Measurements from ENCODE around the gene SERHL2.
"Not testable (repeated sequence)": the region's sequence is repeated elsewhere in the genome, so short reads cannot be mapped to it uniquely, and the experiment has no call there.

The SERHL2 gene

DNA sequence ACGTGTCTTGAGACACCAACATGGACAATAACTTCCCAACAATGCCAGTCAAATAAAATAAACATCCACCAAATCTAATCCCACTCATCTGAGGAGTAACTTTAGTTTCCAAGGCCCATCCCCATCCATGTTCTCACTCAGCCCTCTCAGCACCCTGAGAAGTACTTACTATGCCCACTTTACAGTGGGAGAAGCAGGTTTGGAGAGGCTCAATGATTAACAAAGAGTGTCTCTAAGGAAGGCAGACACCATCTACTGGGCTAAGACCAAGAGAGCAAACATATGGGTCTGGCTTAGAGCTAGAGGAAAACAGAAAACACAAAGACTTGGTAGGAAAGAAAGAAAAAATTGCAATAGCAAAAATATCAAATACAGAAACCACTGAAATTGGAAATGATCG is 49.7 kb downstream of the SERHL2 start:
- Histone ChIP-seq H3K9me3 (replicated peaks in 1 of 11) (peaks cover 0 to 11% (median 0%) of the 10 kb centered on the region in 11 experiments; a peak in 6 of 22 replicates), H4K20me1 (peaks cover 86 to 100% (median 100%) of the 10 kb centered on the region in 11 experiments), H3K4me3 (no peak overlapping the region), H3K27me3 (no peaks in the 10 kb centered on the region), H3K4me1 (peaks cover 0 to 6% (median 0%) of the 10 kb centered on the region in 10 experiments; a peak in 2 of 20 replicates), H3K36me3 (peaks cover 80 to 100% (median 100%) of the 10 kb centered on the region in 11 experiments), H3K4me2 (no peak overlapping the region), H3K27ac (no peak overlapping the region), H3K9ac (peak overlapping the region in 1 of 11 experiments; percentile 27; a peak in 1 of 22 replicates)
- TF ChIP-seq Cebpa-rat (IDR thresholded peaks at IDR 0.05): no peak

GRCh38 chr22:42604403-42604802 is 50.6 kb downstream of the SERHL2 start:
- no peak overlapping the region for H3K4me2 ChIP-seq
- no peak overlapping the region for H3K4me3 ChIP-seq
- H3K9me3 ChIP-seq (replicated peaks in 1 of 11): peaks cover 0 to 20% (median 4%) of the 10 kb centered on the region in 11 experiments; a peak in 8 of 22 replicates
- H3K36me3 ChIP-seq: peaks cover 80 to 100% (median 100%) of the 10 kb centered on the region in 11 experiments
- peaks cover 88 to 100% (median 100%) of the 10 kb centered on the region in 11 experiments for H4K20me1 ChIP-seq
- H3K27ac ChIP-seq: no peak overlapping the region
- H3K9ac ChIP-seq: no peak overlapping the region
- no peaks in the 10 kb centered on the region for H3K27me3 ChIP-seq
- H3K4me1 ChIP-seq: peaks cover 0 to 12% (median 5%) of the 10 kb centered on the region in 10 experiments; a peak in 10 of 20 replicates
- no peak for TF ChIP-seq Cebpa-rat (IDR thresholded peaks at IDR 0.05)

DNA sequence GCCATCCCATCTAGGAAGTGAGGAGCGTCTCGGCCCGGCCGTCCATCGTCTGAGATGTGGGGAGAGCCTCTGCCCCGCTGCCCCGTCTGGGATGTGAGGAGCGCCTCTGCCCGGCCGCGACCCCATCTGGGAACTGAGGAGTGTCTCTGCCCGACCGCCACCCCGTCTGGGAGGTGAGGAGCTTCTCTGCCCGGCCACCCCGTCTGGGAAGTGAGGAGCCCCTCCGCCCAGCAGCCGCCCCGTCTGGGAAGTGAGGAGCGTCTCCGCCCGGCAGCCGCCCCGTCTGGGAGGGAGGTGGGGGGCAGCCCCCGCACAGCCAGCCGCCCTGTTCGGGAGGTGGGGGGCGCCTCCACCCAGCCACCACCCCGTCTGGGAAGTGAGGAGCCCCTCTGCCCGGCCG is 53.9 kb downstream of the SERHL2 start:
- H3K4me3 ChIP-seq, H3K4me2 ChIP-seq, H3K9ac ChIP-seq, H3K27me3 ChIP-seq, H3K27ac ChIP-seq: not testable (repeated sequence)
- Histone ChIP-seq H3K9me3 (replicated peaks in 1 of 11) (peaks cover 0 to 20% (median 4%) of the 10 kb centered on the region in 11 experiments; a peak in 8 of 22 replicates), H3K36me3 (peaks cover 63 to 100% (median 98%) of the 10 kb centered on the region in 11 experiments), H3K4me1 (peaks cover 25 to 44% (median 36%) of the 10 kb centered on the region in 10 experiments), H4K20me1 (peaks cover 99 to 100% (median 100%) of the 10 kb centered on the region in 11 experiments)

GRCh38 chr22:42608136-42608822 is 54.5 kb downstream of the SERHL2 start:
- Histone ChIP-seq H4K20me1 (peaks cover 99 to 100% (median 100%) of the 10 kb centered on the region in 11 experiments), H3K9ac (no peak overlapping the region), H3K4me3 (no peak overlapping the region), H3K9me3 (replicated peaks in 1 of 11) (peaks cover 0 to 20% (median 4%) of the 10 kb centered on the region in 11 experiments; a peak in 8 of 22 replicates), H3K4me1 (peaks cover 31 to 50% (median 43%) of the 10 kb centered on the region in 10 experiments), H3K36me3 (peaks cover 56 to 100% (median 91%) of the 10 kb centered on the region in 11 experiments), H3K27me3 (no peaks in the 10 kb centered on the region), H3K4me2 (no peak overlapping the region), H3K27ac (no peak overlapping the region)
- no peak for TF ChIP-seq Cebpa-rat (IDR thresholded peaks at IDR 0.05)

- Histone ChIP-seq H3K4me3 (no peak overlapping the region), H4K20me1 (peaks cover 96 to 100% (median 99%) of the 10 kb centered on the region in 11 experiments), H3K9ac (peak overlapping the region in 3 of 11 experiments; percentile 12 to 39 (median 19); a peak in 3 of 22 replicates), H3K27ac (peak overlapping the region in 2 of 11 experiments; percentile 4 to 41; a peak in 2 of 22 replicates), H3K27me3 (no peaks in the 10 kb centered on the region), H3K4me1 (peaks cover 35 to 54% (median 46%) of the 10 kb centered on the region in 10 experiments), H3K4me2 (peak overlapping the region in 4 of 11 experiments; percentile 8 to 77 (median 34); a peak in 3 of 22 replicates), H3K9me3 (replicated peaks in 1 of 11) (peaks cover 0 to 20% (median 4%) of the 10 kb centered on the region in 11 experiments; a peak in 8 of 22 replicates), H3K36me3 (peaks cover 52 to 95% (median 85%) of the 10 kb centered on the region in 11 experiments)
- TF ChIP-seq Cebpa-rat (IDR thresholded peaks at IDR 0.05): no peak
These were observed 55.1 kb downstream of the SERHL2 start for GRCh38 chr22:42608823-42609361.

GRCh38 chr22:42610186-42610585 is 56.4 kb downstream of the SERHL2 start:
- H3K27ac ChIP-seq: peak overlapping the region in 9 of 11 experiments; percentile 22 to 54 (median 31); a peak in 14 of 22 replicates
- H3K4me1 ChIP-seq: peaks cover 35 to 51% (median 46%) of the 10 kb centered on the region in 10 experiments
- H3K4me3 ChIP-seq: no peak overlapping the region
- TF ChIP-seq Cebpa-rat (IDR thresholded peaks at IDR 0.05): no peak
- peaks cover 39 to 82% (median 72%) of the 10 kb centered on the region in 11 experiments for H3K36me3 ChIP-seq
- peak overlapping the region; percentile 10 to 66 (median 45); a peak in 13 of 22 replicates for H3K9ac ChIP-seq
- peak overlapping the region in 10 of 11 experiments; percentile 18 to 85 (median 72); a peak in 20 of 22 replicates for H3K4me2 ChIP-seq
- H4K20me1 ChIP-seq: peaks cover 84 to 91% (median 86%) of the 10 kb centered on the region in 11 experiments
- H3K27me3 ChIP-seq: no peaks in the 10 kb centered on the region
- peaks cover 0 to 20% (median 4%) of the 10 kb centered on the region in 11 experiments; a peak in 8 of 22 replicates for H3K9me3 ChIP-seq (replicated peaks in 1 of 11)

- no peaks in the 10 kb centered on the region for H3K27me3 ChIP-seq
- H3K4me3 ChIP-seq: no peak overlapping the region
- peak overlapping the region; percentile 9 to 98 (median 77); a peak in 17 of 22 replicates for H3K4me2 ChIP-seq
- peaks cover 30 to 74% (median 64%) of the 10 kb centered on the region in 11 experiments for H3K36me3 ChIP-seq
- H3K27ac ChIP-seq: 0 out of 22 replicates have a peak overlapping the region, but pooled peaks of 2 of the 11 experiments have one; percentile 26 to 41
- peak overlapping the region in 2 of 11 experiments; percentile 26 to 33; a peak in 3 of 22 replicates for H3K9ac ChIP-seq
- peaks cover 42 to 58% (median 52%) of the 10 kb centered on the region in 10 experiments for H3K4me1 ChIP-seq
- no peak for TF ChIP-seq Cebpa-rat (IDR thresholded peaks at IDR 0.05)
- H3K9me3 ChIP-seq (replicated peaks in 1 of 11): peaks cover 0 to 20% (median 4%) of the 10 kb centered on the region in 11 experiments; a peak in 8 of 22 replicates
- H4K20me1 ChIP-seq: peaks cover 75 to 82% (median 77%) of the 10 kb centered on the region in 11 experiments
These were observed 57.3 kb downstream of the SERHL2 start for GRCh38 chr22:42611051-42611450.

DNA sequence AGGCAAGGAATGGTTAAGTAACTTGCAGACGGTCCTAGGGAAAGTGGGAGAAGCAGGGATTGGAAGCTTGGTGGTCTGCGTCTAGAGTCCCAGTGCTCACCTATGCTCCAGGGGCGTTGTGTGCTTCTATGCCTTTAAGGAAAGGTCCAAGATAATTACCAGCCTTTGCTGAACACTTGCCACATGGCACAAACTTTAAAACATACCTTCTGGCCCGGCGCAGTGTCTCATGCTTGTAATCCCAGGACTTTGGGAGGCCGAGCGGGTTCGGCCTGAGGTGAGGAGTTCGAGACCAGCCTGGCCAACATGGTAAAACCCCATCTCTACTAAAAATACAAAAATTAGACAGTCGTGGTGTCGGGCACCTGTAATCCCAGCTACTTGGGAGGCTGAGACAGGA is 58.6 kb downstream of the SERHL2 start:
- Histone ChIP-seq H3K36me3 (peaks cover 30 to 61% (median 51%) of the 10 kb centered on the region in 11 experiments), H4K20me1 (peaks cover 62 to 69% (median 64%) of the 10 kb centered on the region in 11 experiments), H3K4me2 (peak overlapping the region; percentile 78 to 98 (median 92)), H3K9me3 (replicated peaks in 1 of 11) (peaks cover 0 to 20% (median 4%) of the 10 kb centered on the region in 11 experiments; a peak in 8 of 22 replicates), H3K4me1 (peaks cover 55 to 71% (median 65%) of the 10 kb centered on the region in 10 experiments), H3K27ac (peak overlapping the region in 6 of 11 experiments; percentile 14 to 99 (median 99); a peak in 6 of 22 replicates), H3K27me3 (no peaks in the 10 kb centered on the region), H3K4me3 (peak overlapping the region in 9 of 10 experiments; percentile 74 to 81 (median 78); a peak in 12 of 20 replicates), H3K9ac (peak overlapping the region; percentile 93 to 100 (median 98))
- TF ChIP-seq Cebpa-rat (IDR thresholded peaks at IDR 0.05): no peak
